Fibroblast of pulmonary artery (primary cell): ENCODE data around the gene SIRT7.

Source experiments
- DNase-seq: peaks from one replicate; pipeline ENCODE4 v3.0.0-alpha.2; 2010; ENCODE audit warnings: low read depth
- H3K4me3 ChIP-seq: replicated peaks from 2 replicates; pipeline ENCODE4 v1.5.1; 2011; ENCODE audit warnings: low read depth, mild to moderate bottlenecking, control low read depth, low read length, moderate library complexity
- CTCF ChIP-seq: IDR thresholded peaks from 2 replicates; pipeline ENCODE4 v1.5.1; 2011; ENCODE audit warnings: mild to moderate bottlenecking, control low read depth, low read length, inconsistent platforms; ENCODE audit errors: missing control alignments

The SIRT7 gene

GRCh38 chr17:81934850-81935708, 17.1 kb upstream of the SIRT7 start:
- no peak overlapping the region for H3K4me3 ChIP-seq
- no peak for TF ChIP-seq CTCF
- no peak for DNase-seq

DNA sequence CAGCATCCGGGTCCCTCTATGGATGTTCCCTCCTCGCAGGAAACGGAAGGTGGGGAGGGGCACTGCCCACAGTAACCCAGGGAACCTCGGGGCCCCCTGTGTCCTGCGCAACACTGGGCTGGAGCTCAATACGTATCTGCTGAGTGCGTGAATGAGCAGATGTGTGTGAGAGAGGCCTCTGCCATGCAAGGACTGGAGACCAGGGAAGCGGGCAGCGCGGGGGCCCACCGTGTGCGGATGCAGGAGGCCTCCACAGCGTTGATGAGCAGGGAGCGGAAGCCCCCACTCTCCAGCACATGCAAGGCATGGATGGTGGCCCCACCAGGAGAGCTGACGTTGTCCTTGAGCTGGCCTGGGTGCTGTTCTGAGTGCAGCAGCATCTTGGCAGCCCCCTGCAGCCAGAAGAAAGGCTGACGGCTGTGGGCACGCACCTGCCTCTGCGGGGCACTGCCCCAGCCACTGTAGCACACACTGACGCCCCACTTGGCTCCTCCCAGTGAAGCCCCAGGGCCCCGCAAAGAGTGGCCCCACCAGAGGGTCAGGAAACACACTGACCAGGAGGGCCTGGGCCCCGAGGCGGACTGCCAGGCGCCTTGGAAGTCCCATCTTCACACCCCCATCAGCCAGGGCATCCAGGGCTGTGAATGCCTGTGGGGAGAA, 16.3 kb upstream of the SIRT7 start:
- no peak overlapping the region for H3K4me3 ChIP-seq
- DNase-seq: no peak
- no peak for TF ChIP-seq CTCF

DNA sequence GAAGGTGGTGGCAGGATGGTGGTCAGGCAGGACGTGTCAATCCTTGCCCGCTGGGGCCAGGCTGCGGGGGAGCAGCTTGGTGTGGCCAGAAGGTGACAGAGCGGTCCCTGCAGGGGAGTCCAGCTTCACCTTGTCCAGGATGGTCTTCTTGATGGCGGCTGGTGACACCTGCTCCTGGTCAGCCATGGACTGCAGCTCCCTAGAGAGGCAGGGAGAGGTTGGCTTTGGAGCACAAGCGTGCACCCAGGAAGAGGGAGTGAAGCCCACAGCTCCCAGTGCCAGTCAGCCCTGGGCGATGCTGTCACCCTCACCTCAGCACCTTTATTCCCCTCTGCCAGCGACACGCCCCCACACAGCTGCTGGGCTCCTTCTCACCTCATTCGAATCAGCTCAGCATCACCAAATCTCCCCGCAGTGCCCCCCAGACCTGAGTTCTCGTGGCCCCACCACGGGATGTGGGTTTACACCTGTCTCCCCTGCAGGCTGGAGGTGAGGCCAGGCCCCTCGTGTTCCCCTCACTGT, 15.3 kb upstream of the SIRT7 start:
- no peak for DNase-seq
- no peak for TF ChIP-seq CTCF
- no peak overlapping the region for H3K4me3 ChIP-seq

DNA sequence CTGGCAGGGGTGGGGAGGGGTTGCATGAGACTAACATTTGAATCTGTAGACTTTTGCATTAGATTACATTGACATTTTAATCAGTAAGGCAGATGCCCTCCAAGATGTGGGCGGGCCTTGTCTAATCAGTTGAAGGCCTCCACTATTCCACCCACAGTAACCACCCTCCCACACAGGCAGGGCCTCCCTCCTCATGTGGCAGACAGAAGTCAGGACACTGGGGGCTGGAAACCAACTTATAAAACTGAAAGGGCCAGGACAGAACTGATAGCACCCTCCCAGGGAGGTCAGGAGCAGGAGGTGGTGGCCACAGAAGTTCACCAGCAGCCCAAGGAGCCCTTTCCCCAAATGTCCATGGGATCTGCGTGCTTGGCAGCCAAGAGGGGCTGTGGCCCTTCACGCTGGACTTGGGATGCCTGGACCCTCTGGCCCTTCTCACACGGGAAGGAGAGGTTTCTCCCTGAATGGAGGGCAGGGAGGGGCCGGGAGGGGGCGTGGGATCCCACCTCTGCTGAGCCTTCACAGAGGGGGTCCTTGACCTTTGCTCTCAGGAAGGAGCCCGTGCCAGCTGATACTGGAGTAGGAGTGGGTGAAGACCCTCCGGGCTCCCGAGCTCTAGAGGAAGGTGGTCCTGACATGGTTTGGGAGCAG, 14.5 kb upstream of the SIRT7 start:
- DNase-seq: no peak
- no peak overlapping the region for H3K4me3 ChIP-seq
- TF ChIP-seq CTCF: no peak

DNA sequence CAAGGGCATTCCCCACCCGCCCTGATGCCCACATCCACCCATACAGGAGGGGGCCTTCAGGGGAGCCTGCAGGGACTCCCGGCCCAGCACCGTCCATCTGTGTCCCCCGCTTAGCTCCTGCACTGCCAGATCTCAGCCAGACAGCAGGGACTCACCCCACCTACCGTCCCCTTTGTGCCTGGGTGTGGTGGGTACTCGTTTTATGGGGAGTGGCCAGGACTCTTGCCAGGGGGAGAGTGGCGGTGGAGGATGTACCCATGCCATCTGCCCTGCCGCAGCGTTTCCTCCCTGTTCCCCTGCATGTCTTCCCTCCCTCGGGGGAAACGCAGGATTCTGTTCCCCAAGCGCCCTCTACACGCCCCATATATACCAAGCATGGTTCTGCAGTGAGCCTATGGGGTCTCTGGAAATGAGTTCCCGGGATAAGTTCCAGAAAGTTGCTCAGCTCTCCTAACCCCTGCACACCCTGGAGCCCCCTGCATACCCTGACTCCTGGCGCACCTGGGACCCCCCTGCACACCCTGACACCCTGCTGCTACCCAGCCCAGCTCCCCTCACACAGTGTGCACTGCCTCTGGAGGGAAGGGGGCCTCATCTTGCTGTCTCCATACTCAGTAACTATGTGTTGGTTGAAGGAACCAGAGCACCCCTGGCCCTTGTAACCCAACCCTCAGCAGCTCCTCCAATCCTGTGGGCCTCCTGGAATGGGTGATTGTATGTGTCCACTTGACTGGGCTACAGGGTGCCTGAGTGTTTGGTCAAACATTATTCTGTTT, 13.8 kb upstream of the SIRT7 start:
- DNase-seq: no peak
- no peak for TF ChIP-seq CTCF
- H3K4me3 ChIP-seq: no peak overlapping the region

DNA sequence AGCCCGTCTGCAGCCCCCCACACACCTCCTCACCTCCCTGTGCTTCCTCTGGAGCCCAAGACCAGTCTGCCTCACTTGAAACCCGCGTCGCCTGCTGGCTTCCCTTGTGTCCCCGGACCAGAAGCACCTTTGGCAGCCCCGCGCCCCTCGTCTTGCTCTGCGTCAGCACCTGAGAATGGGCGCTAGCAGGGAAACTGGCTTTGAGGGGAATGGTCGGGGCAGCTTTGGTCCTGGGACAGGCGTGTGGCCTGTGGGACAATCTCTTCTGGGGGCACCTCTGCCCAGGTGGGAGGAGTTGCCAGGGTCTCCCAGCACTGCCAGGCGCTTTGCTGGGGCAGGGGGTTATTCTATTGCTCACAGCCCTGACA, 13.2 kb upstream of the SIRT7 start:
- H3K4me3 ChIP-seq: no peak overlapping the region
- DNase-seq: no peak
- no peak for TF ChIP-seq CTCF
